ENCODE results near the gene HSPB7.
"Not testable (repeated sequence)": the region's sequence is repeated elsewhere in the genome, so short reads cannot be mapped to it uniquely, and the experiment has no call there.

HSPB7 gene

GRCh38 chr1:16005597-16005996, 12.2 kb downstream of the HSPB7 start:
- DNase-seq = no peak

GRCh38 chr1:16001274-16001673, 16.6 kb downstream of the HSPB7 start:
- DNase-seq = not testable (repeated sequence)

GRCh38 chr1:15998929-15999328, 18.9 kb downstream of the HSPB7 start:
- DNase-seq = no peak

- no peak for DNase-seq
Measured at GRCh38 chr1:15997637-15998280, 20.1 kb downstream of the HSPB7 start.

- no peak for DNase-seq
Measured at GRCh38 chr1:15997076-15997585, 20.7 kb downstream of the HSPB7 start.

GRCh38 chr1:15994590-15995351, 23.1 kb downstream of the HSPB7 start:
- peak; percentile 49 for DNase-seq

- DNase-seq = no peak
Measured at GRCh38 chr1:15994081-15994480, 23.8 kb downstream of the HSPB7 start.

- DNase-seq = no peak
Measured at GRCh38 chr1:15993666-15994065, 24.2 kb downstream of the HSPB7 start.

GRCh38 chr1:15992582-15993500, 25.0 kb downstream of the HSPB7 start:
- DNase-seq = no peak

- no peak for DNase-seq
Measured at GRCh38 chr1:15992187-15992553, 25.7 kb downstream of the HSPB7 start.

- no peak for DNase-seq
Measured at GRCh38 chr1:15991427-15992186, 26.2 kb downstream of the HSPB7 start.

- peak; percentile 27 for DNase-seq
Measured at GRCh38 chr1:15989776-15990175, 28.1 kb downstream of the HSPB7 start.

- no peak for DNase-seq
Measured at GRCh38 chr1:15988856-15989736, 28.7 kb downstream of the HSPB7 start.

GRCh38 chr1:15985611-15986297, 32.1 kb downstream of the HSPB7 start:
- no peak for DNase-seq

GRCh38 chr1:15983275-15983674, 34.6 kb downstream of the HSPB7 start:
- DNase-seq = no peak

GRCh38 chr1:15981679-15982078, 36.2 kb downstream of the HSPB7 start:
- no peak for DNase-seq

- DNase-seq = not testable (repeated sequence)
Measured at GRCh38 chr1:15977947-15978346, 39.9 kb downstream of the HSPB7 start.

GRCh38 chr1:15975805-15976680, 41.8 kb downstream of the HSPB7 start, which contains the start of gene ZBTB17:
Gene ZBTB17 (minus strand): TSS chr1:15976101. CDS start chr1:15948495, 27,606 bp downstream.
- peak; percentile 98 for DNase-seq

- peak; percentile 64 for DNase-seq
Measured at GRCh38 chr1:15975358-15975804, 42.5 kb downstream of the HSPB7 start.

- no peak for DNase-seq
Measured at GRCh38 chr1:15974855-15975254, 43.0 kb downstream of the HSPB7 start.

Measured in RPMI8226 (cell line).